ENCODE data around the gene RGS19.

The RGS19 gene

GRCh38 chr20:64040231-64041039 is 38.9 kb downstream of the RGS19 start:
- peaks cover 24% of the 10 kb centered on the region for H3K4me1 ChIP-seq (ENCODE audit: control insufficient read depth, insufficient read depth, low read length)
- H3K9me3 ChIP-seq (ENCODE audit: control insufficient read depth, low read length) = no peaks in the 10 kb centered on the region
- no peaks in the 10 kb centered on the region for H3K36me3 ChIP-seq (ENCODE audit: control insufficient read depth, insufficient read depth, low read length)
- H3K4me3 ChIP-seq (ENCODE audit: insufficient read depth, low read depth, low read length) = no peak overlapping the region
- 86 to 88% methylated on average over 12 of the region's 12 CpGs for WGBS, 2 experiments
- no peak overlapping the region for H3K27ac ChIP-seq (ENCODE audit: insufficient read depth, low read depth, low read length, poor library complexity, severe bottlenecking)
- H3K27me3 ChIP-seq (ENCODE audit: control insufficient read depth, insufficient read depth, low read length, poor library complexity, severe bottlenecking) = peaks cover 87% of the 10 kb centered on the region

GRCh38 chr20:64039293-64040160 is 39.8 kb downstream of the RGS19 start:
- H3K36me3 ChIP-seq (ENCODE audit: control insufficient read depth, insufficient read depth, low read length) = no peaks in the 10 kb centered on the region
- no peak overlapping the region for H3K27ac ChIP-seq (ENCODE audit: insufficient read depth, low read depth, low read length, poor library complexity, severe bottlenecking)
- no peaks in the 10 kb centered on the region for H3K9me3 ChIP-seq (ENCODE audit: control insufficient read depth, low read length)
- 22 to 24% methylated on average over 17 of the region's 17 CpGs for WGBS, 2 experiments
- H3K4me3 ChIP-seq (ENCODE audit: insufficient read depth, low read depth, low read length) = peak overlapping the region; percentile 46
- peaks cover 19% of the 10 kb centered on the region for H3K4me1 ChIP-seq (ENCODE audit: control insufficient read depth, insufficient read depth, low read length)
- peaks cover 78% of the 10 kb centered on the region for H3K27me3 ChIP-seq (ENCODE audit: control insufficient read depth, insufficient read depth, low read length, poor library complexity, severe bottlenecking)

DNA sequence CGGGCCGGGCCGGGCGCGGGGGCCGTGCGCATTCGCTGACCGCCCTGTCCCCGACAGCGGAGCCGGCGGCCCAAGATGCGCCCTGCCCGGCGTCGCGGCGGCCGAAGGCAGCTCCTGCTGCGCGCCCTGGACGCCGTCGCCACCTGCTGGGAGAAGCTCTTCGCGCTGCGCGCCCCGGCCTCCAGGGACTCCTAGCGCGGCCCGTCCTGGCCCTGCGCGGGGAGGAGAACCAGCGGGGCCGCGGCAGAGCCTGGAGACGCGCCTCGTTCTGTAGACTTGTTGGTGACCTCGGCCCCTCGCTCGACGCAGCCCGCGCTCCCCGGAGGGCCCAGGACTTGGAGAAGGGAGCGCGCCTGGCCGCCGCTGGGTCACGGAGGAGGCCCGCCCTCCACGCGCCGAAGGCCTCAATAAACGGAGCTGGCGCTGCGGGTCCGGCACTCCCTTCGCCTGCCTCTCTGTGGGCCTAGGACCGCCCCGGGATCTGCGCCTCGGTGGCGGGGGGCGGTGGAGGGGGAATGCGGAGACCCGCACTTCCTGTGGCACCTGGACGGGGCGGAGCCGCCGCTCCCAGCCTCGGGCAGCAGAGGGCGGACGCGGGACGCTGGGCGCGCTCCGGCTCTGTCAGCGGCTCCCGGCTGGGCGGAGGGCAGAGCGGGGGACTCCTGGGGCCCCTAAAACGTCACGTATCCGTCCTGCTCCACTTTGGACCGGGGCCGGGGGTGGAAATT is 40.6 kb downstream of the RGS19 start:
- 1% methylated on average over 91 of the region's 91 CpGs for WGBS, 2 experiments
- Histone ChIP-seq H3K27me3 (ENCODE audit: control insufficient read depth, insufficient read depth, low read length, poor library complexity, severe bottlenecking) (peaks cover 70% of the 10 kb centered on the region), H3K27ac (ENCODE audit: insufficient read depth, low read depth, low read length, poor library complexity, severe bottlenecking) (no peak overlapping the region), H3K9me3 (ENCODE audit: control insufficient read depth, low read length) (no peaks in the 10 kb centered on the region), H3K4me3 (ENCODE audit: insufficient read depth, low read depth, low read length) (peak overlapping the region; percentile 46), H3K4me1 (ENCODE audit: control insufficient read depth, insufficient read depth, low read length) (peaks cover 19% of the 10 kb centered on the region), H3K36me3 (ENCODE audit: control insufficient read depth, insufficient read depth, low read length) (no peaks in the 10 kb centered on the region)

- Histone ChIP-seq H3K27ac (ENCODE audit: insufficient read depth, low read depth, low read length, poor library complexity, severe bottlenecking) (no peak overlapping the region), H3K27me3 (ENCODE audit: control insufficient read depth, insufficient read depth, low read length, poor library complexity, severe bottlenecking) (peaks cover 65% of the 10 kb centered on the region), H3K9me3 (ENCODE audit: control insufficient read depth, low read length) (no peaks in the 10 kb centered on the region), H3K4me3 (ENCODE audit: insufficient read depth, low read depth, low read length) (peak overlapping the region; percentile 46), H3K4me1 (ENCODE audit: control insufficient read depth, insufficient read depth, low read length) (peaks cover 19% of the 10 kb centered on the region), H3K36me3 (ENCODE audit: control insufficient read depth, insufficient read depth, low read length) (no peaks in the 10 kb centered on the region)
- 3 to 4% methylated on average over 29 to 30 of the region's 30 CpGs for WGBS, 2 experiments
Measured at GRCh38 chr20:64038224-64038564, 41.1 kb downstream of the RGS19 start.

GRCh38 chr20:64037498-64038213 is 41.7 kb downstream of the RGS19 start:
- peaks cover 19% of the 10 kb centered on the region for H3K4me1 ChIP-seq (ENCODE audit: control insufficient read depth, insufficient read depth, low read length)
- H3K9me3 ChIP-seq (ENCODE audit: control insufficient read depth, low read length) = no peaks in the 10 kb centered on the region
- H3K4me3 ChIP-seq (ENCODE audit: insufficient read depth, low read depth, low read length) = no peak overlapping the region
- WGBS, 2 experiments = 19% methylated on average over 36 of the region's 36 CpGs
- peaks cover 61% of the 10 kb centered on the region for H3K27me3 ChIP-seq (ENCODE audit: control insufficient read depth, insufficient read depth, low read length, poor library complexity, severe bottlenecking)
- H3K36me3 ChIP-seq (ENCODE audit: control insufficient read depth, insufficient read depth, low read length) = no peaks in the 10 kb centered on the region
- H3K27ac ChIP-seq (ENCODE audit: insufficient read depth, low read depth, low read length, poor library complexity, severe bottlenecking) = no peak overlapping the region

GRCh38 chr20:64037199-64037497 is 42.2 kb downstream of the RGS19 start:
- 83 to 89% methylated on average over 3 of the region's 3 CpGs for WGBS, 2 experiments
- no peaks in the 10 kb centered on the region for H3K9me3 ChIP-seq (ENCODE audit: control insufficient read depth, low read length)
- H3K27ac ChIP-seq (ENCODE audit: insufficient read depth, low read depth, low read length, poor library complexity, severe bottlenecking) = no peak overlapping the region
- peaks cover 56% of the 10 kb centered on the region for H3K27me3 ChIP-seq (ENCODE audit: control insufficient read depth, insufficient read depth, low read length, poor library complexity, severe bottlenecking)
- H3K36me3 ChIP-seq (ENCODE audit: control insufficient read depth, insufficient read depth, low read length) = no peaks in the 10 kb centered on the region
- no peak overlapping the region for H3K4me3 ChIP-seq (ENCODE audit: insufficient read depth, low read depth, low read length)
- H3K4me1 ChIP-seq (ENCODE audit: control insufficient read depth, insufficient read depth, low read length) = peaks cover 16% of the 10 kb centered on the region

DNA sequence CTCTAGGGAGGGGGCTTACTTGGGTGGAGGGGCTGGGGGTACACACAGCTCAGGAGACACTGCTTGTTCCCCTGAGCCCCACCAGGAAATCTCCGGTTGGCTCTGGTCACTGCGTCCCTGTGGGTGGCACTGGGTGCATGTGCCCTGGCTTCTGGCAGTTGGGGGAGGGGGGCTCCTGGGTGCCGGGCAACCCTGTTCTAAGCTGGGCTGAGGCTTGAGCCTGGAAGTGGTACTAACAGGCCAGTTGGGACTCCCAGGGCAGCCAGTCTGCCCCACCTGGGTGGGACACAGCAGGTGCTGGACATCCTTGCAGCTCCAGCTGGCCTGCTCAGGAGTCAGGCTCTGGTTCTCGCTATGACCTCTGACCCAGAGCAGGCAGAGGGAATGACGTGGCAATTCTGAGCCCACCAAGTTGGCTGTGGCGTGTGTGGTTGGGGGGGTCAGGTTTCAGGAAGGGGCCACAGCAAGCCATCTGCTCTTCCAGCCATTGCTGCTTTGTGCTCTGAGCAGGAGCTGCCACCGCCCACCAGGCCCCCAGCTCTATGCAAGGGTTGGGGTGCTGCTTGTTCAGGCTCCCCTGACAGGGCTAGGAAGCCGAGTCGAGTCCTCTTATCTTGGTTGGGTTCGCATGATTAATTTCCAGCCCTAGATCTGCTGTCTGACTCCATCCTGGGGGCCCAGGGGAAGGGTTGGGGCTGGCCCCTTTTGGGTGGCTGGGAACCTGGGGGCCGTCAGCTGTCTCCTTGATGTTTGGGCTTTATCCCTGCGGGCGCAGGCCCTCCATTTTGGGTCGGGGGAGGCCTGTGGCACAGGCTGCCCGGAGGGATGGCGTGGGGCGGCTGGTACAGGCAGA is 42.7 kb downstream of the RGS19 start:
- peaks cover 15% of the 10 kb centered on the region for H3K4me1 ChIP-seq (ENCODE audit: control insufficient read depth, insufficient read depth, low read length)
- H3K4me3 ChIP-seq (ENCODE audit: insufficient read depth, low read depth, low read length) = no peak overlapping the region
- WGBS, 2 experiments = 80% methylated on average over 17 of the region's 17 CpGs
- H3K9me3 ChIP-seq (ENCODE audit: control insufficient read depth, low read length) = no peaks in the 10 kb centered on the region
- H3K27ac ChIP-seq (ENCODE audit: insufficient read depth, low read depth, low read length, poor library complexity, severe bottlenecking) = no peak overlapping the region
- H3K27me3 ChIP-seq (ENCODE audit: control insufficient read depth, insufficient read depth, low read length, poor library complexity, severe bottlenecking) = peaks cover 51% of the 10 kb centered on the region
- no peaks in the 10 kb centered on the region for H3K36me3 ChIP-seq (ENCODE audit: control insufficient read depth, insufficient read depth, low read length)

DNA sequence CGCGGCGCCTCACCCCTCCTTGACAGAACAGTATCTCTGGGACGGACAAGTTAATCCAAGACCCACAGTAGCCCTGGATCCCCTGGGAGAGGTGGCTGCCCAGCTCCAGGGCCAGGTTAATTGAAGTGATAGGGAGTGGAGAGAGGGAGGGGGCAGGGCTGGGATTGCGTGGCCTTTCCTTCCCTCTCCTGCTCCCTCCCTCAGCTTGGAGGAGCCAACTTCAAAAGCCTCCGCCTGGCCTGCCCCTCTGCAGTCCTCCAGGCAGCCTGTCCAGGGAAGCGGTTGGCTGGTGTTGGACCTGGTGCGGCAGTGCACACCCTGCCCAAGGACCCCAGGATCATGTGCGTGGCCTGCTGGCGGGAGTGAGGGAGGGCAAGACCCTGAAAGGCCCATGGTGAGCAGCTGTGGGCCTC is 43.4 kb downstream of the RGS19 start, which contains the start of gene C20orf204:
TSS of gene C20orf204 (plus strand) at position 250 of the 413 bp plus-strand sequence. CDS start at position 392, 142 bp downstream.
- no peak within 1 kb of the TSS for H3K4me3 ChIP-seq (ENCODE audit: insufficient read depth, low read depth, low read length)
- no peaks in the 10 kb centered on the region for H3K9me3 ChIP-seq (ENCODE audit: control insufficient read depth, low read length)
- 55 to 62% methylated on average over 10 of the region's 10 CpGs for WGBS, 2 experiments
- no peak within 1 kb of the TSS for H3K27ac ChIP-seq (ENCODE audit: insufficient read depth, low read depth, low read length, poor library complexity, severe bottlenecking)
- no peaks in the 10 kb centered on the region for H3K36me3 ChIP-seq (ENCODE audit: control insufficient read depth, insufficient read depth, low read length)
- H3K27me3 ChIP-seq (ENCODE audit: control insufficient read depth, insufficient read depth, low read length, poor library complexity, severe bottlenecking) = peaks cover 44% of the 10 kb centered on the region
- H3K4me1 ChIP-seq (ENCODE audit: control insufficient read depth, insufficient read depth, low read length) = peaks cover 15% of the 10 kb centered on the region
